Type B pancreatic cell (in vitro differentiated cells): ENCODE measurements around the gene PDS5B. TPM values are rescaled to one million over a fixed set of nuclear protein-coding genes. Genes with fewer than 3 reads are reported as not detected.
A peak's percentile ranks its signal among the peaks of the same experiment; 100 is the strongest.
"Not testable (repeated sequence)": the region's sequence is repeated elsewhere in the genome, so short reads cannot be mapped to it uniquely, and the experiment has no call there.

Experiments used
- DNase-seq: peaks from one replicate; pipeline ENCODE4 v3.0.0; 2021; ENCODE audit warnings: mixed read lengths; ENCODE audit not compliant: unreplicated experiment; ENCODE audit errors: extremely low spot score
- H3K27ac Mint-ChIP-seq: 2 replicates; pipeline ENCODE4 v1.8.0; 2021; ENCODE audit warnings: mild to moderate bottlenecking, mixed read lengths
- H3K27me3 Mint-ChIP-seq: 2 replicates; pipeline ENCODE4 v1.8.0; 2021; ENCODE audit warnings: mixed read lengths
- H3K36me3 Mint-ChIP-seq: 2 replicates; pipeline ENCODE4 v1.8.0; 2021; ENCODE audit warnings: mixed read lengths
- H3K4me1 Mint-ChIP-seq: one replicate; pipeline ENCODE4 v1.8.0; 2021; ENCODE audit warnings: mixed read lengths; ENCODE audit not compliant: unreplicated experiment
- H3K4me3 Mint-ChIP-seq: 2 replicates; pipeline ENCODE4 v1.8.0; 2021; ENCODE audit warnings: mild to moderate bottlenecking, mixed read lengths
- H3K9me3 Mint-ChIP-seq: 2 replicates; pipeline ENCODE4 v1.8.0; 2021; ENCODE audit warnings: mixed read lengths
- CTCF ChIP-seq: fragments of 200-600 bp; sonication (generic); conservative IDR thresholded peaks from 2 replicates; pipeline ENCODE4 v1.5.0; 2021; ENCODE audit warnings: antibody characterized with exemption, mild to moderate bottlenecking
- total RNA-seq: library from RNA; stranded (reverse); gene quantifications from 2 replicates; pipeline ENCODE4 v1.2.1, GENCODE V29; 2021; ENCODE audit warnings: low replicate concordance

Gene PDS5B
- total RNA-seq, 1 donor from 2014 or later, result 69.9 TPM

DNA sequence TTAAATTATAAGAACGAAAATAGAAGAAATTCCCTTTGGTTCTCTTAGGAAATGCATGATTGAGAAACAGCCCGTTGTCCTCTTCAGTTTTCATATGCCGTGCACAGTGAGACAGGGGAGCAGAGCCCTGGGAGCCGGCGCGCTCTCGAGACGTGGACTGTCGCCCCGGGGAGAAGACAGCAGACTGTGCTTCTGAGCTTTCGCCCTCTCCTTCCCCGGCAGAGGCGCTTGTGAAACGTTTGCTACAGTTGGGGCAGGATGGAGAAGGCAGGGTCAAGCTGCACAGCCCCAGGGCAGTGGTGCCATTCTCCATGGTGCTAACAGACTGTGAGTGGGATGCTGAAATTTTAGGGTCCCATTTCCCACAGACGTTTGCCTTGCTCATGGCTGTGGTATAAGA lies 237.8 kb downstream of the PDS5B start:
- H3K9me3 Mint-ChIP-seq, result no peaks in the 10 kb centered on the region
- no peaks in the 10 kb centered on the region for H3K36me3 Mint-ChIP-seq
- no peak for TF ChIP-seq CTCF
- H3K27ac Mint-ChIP-seq, result peak overlapping the region; percentile 67
- no peaks in the 10 kb centered on the region for H3K27me3 Mint-ChIP-seq
- no peak for DNase-seq
- no peak overlapping the region for H3K4me3 Mint-ChIP-seq
- peaks cover 24% of the 10 kb centered on the region for H3K4me1 Mint-ChIP-seq

DNA sequence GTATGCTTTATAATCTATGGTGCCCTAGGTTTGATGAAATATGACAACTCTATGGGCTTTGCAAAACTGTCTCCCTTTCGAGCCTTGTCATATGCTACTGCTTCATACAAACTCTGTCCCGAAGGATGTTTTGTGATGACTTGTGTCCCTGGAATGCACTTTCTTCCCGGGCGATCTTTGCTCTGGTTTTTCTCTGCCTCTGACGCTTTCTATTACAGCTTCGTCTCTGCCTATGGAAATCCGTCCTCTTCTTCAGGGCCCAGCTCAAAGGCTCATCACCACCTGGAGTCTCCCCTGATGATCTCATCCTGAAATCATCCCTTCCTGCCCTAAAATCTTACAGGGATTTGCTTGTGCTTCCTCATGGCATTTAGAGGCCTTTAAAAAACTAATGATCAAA lies 238.4 kb downstream of the PDS5B start:
- H3K27me3 Mint-ChIP-seq, result no peaks in the 10 kb centered on the region
- H3K27ac Mint-ChIP-seq, result peak overlapping the region; percentile 67
- peaks cover 30% of the 10 kb centered on the region for H3K4me1 Mint-ChIP-seq
- no peaks in the 10 kb centered on the region for H3K9me3 Mint-ChIP-seq
- no peak for TF ChIP-seq CTCF
- no peaks in the 10 kb centered on the region for H3K36me3 Mint-ChIP-seq
- DNase-seq, result no peak
- peak overlapping the region; percentile 3 for H3K4me3 Mint-ChIP-seq

DNA sequence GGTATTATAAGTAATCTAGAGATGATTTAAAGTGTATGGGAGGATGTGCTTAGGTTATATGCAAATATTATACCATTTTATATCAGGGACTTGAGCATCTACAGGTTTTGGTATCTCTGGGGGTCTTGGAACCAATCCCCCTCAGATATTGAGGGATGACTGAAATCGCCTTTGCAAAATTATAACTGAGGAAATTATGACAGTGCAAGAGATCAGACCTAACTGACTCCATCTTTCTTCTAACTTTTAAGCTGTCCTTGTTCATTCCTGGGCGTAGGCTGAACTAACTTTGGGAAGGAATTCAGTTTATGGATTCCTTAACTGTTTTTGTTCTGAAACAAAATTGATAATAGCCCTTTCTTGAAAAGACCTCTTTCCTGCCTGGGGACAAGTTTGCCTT lies 239.2 kb downstream of the PDS5B start:
- TF ChIP-seq CTCF, result no peak
- Mint-ChIP-seq H3K27ac (peak overlapping the region; percentile 74), H3K36me3 (no peaks in the 10 kb centered on the region), H3K27me3 (no peaks in the 10 kb centered on the region), H3K9me3 (no peaks in the 10 kb centered on the region), H3K4me3 (no peak overlapping the region), H3K4me1 (peaks cover 37% of the 10 kb centered on the region)
- DNase-seq, result no peak

GRCh38 chr13:32826372-32826771 lies 240.1 kb downstream of the PDS5B start:
- not testable (repeated sequence) for H3K36me3 Mint-ChIP-seq, H3K27me3 Mint-ChIP-seq, H3K9me3 Mint-ChIP-seq, DNase-seq, H3K4me3 Mint-ChIP-seq, H3K27ac Mint-ChIP-seq
- peaks cover 39% of the 10 kb centered on the region for H3K4me1 Mint-ChIP-seq

Other genes starting within 250 kb of the PDS5B start
- 4.9 and 7.4 TPM in 2 replicates for gene N4BP2L1, start 158.3 kb upstream of the PDS5B start, total RNA-seq
- gene N4BP2L2, start 47.7 kb upstream of the PDS5B start, total RNA-seq, result 104 and 124 TPM in 2 replicates